Frontal cortex (tissue), 4 donors: ENCODE measurements around the gene ADGRL3. TPM values are rescaled to one million over a fixed set of nuclear protein-coding genes. Genes with fewer than 3 reads are reported as not detected.

Experiments used
- DNase-seq, 2 donors: peaks; one replicate each; pipeline ENCODE4 v3.0.0; 2012; ENCODE audit warnings: low spot score in 2 of 2
- FAIRE-seq: peaks from 2 replicates; lab custom pipeline; 2012; peaks lifted over from hg19 to GRCh38; lab: Jason Lieb, UNC
- small RNA-seq: library from RNA; depleted of rRNA; stranded (forward); fragments of <200 nt; gene quantifications from one replicate; pipeline ENCODE3, GENCODE V24; 2014
- total RNA-seq: library from RNA; depleted of rRNA; stranded (reverse); fragments of >200 nt; gene quantifications from one replicate; pipeline ENCODE4 v1.2.3, GENCODE V29; 2014
- donor health status: control.
- donor health status: control.
- donor health status: control.

The ADGRL3 gene
- total RNA-seq, 1 donor from 2014 or later: 302 TPM

- no peak for FAIRE-seq
- DNase-seq: no peak
Measured at GRCh38 chr4:62087706-62088105, 887.6 kb downstream of the ADGRL3 start.

DNA sequence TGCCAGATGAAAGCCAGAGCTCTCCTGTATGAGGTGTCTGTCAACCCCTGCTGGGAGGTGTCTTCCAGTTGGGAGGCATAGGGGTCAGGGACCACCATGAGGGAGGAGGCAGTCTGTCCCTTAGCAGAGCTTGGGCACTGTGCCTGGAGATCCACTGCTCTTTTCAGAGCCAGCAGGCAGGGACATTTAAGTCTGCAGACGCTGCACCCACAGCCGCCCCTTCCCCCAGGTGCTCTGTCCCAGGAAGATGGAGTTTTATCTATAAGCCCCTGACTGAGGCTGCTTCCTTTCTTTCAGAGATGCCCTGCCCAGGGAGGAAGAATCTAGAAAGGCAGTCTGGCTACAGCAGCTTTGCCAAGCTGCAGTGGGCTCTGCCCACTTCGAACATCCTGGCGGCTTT, 893.6 kb downstream of the ADGRL3 start:
- no peak for FAIRE-seq

DNA sequence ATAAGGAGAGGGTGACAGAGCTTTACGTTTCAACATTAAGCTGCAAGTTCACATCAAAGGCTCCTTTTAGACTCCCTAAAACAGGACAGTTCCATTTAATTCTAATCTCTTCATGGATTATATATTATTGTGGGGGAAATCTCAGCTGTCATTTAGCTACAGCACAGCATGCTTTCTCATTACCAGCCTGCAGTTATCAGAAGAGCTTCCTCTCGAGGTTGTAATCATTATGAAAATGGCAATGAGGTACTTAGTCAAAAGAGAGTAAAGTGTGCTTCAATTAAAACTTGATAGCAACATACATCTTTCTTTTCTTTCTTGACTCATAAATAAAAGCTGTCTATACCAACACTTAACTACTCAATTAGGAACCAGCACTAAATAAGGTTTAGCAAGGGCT, 896.8 kb downstream of the ADGRL3 start:
- no peak for FAIRE-seq

More for the DNA sequence above, 893.6 kb downstream of the ADGRL3 start:
- no peak for DNase-seq

DNA sequence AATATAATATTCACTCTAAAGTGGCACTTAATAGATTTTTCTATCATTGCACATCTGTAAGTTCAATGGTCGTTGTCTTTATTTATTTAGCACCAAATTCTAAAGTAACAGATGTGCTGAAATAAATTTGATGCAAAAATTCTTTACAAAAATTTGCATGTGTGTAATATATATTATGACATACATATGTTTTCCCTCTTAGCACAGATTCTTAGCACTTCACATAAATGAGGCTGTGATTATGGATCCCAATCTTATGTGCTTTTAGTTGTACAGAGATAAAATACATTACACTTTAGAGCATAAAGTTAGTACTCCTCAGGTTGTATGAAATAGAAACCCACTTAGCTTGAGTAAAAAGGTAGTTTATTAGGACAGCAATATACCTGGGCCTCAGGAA, 915.1 kb downstream of the ADGRL3 start:
- FAIRE-seq (no peak), DNase-seq (no peak)

More for the DNA sequence above, 896.8 kb downstream of the ADGRL3 start:
- DNase-seq: no peak

DNA sequence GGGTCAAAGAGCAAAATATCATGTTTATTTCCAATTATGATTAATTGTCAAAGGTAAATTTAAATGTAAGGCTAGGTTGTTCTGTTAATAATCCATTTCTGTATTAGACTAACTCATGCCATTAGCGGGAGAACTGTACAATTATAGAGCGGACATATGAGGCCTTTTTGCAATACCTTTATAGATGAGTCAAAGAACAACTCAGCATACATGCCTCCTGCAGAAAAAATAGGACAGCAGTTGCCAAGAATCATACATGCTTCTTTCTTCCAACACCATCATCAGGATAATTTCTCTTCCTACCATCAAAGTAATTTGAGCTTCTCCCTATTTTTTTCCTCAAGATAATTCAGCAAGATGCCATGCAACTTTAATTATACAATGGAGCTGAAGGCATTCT, 917.8 kb downstream of the ADGRL3 start:
- FAIRE-seq: no peak

DNA sequence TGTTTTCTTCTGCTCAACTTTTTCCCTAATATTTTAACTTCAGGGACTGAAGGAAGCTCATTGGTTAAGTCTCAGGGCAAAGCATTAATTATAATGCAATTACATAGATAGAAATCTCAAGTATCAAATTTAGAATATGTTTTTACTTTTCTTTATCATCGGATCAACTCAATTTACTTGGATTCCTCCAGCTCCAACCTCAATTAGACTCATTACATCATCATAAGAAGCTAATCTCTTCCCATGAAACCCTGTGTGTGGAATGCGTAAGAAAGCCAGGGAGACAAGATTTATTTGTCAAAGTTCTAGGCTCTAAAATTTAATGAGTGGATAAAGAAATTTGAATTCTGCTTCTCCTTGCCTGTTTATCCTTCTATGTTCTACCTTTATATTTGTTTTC, 918.4 kb downstream of the ADGRL3 start:
- FAIRE-seq (no peak), DNase-seq (no peak)

More for the DNA sequence above, 917.8 kb downstream of the ADGRL3 start:
- DNase-seq: no peak

- FAIRE-seq (no peak), DNase-seq (no peak)
Measured at GRCh38 chr4:62119195-62119594, 919.1 kb downstream of the ADGRL3 start.

DNA sequence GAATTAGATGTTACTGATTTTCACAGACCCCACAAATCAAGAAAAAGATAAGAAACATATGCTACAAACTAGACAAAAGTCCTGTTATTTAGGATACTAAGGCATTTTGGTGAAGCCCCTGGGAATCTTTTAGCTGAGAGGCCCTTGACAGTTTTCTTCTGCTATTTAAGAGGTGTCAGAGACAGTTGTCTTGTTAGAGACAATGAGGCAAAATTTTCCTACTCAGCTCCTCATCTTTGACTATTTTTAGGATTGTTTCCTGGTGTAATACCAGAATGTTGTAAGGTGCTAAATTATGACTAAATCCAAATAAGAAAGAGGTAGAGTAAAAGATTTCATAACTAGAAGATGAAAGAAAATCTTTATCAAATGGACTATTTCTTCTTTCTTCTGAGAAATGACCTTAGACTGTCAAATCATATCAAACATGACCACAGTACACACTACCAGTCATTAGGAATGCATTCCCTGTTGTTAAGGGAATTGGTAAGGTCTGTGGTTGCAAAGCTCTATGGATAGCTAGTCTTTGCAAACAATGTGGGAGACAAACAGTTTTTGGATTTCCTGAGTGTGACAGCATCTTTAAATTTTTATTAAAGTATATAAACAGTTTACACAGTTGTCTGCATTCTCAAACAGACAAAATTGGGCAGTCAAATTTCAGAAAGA, 926.1 kb downstream of the ADGRL3 start:
- DNase-seq (no peak), FAIRE-seq (no peak)

Small RNA genes within 50 kb of the gene (small RNA-seq; reads per million reads assigned to genes)
- gene RF00019: not detected
